Measurements from ENCODE around the gene JMJD7.

JMJD7 gene

DNA sequence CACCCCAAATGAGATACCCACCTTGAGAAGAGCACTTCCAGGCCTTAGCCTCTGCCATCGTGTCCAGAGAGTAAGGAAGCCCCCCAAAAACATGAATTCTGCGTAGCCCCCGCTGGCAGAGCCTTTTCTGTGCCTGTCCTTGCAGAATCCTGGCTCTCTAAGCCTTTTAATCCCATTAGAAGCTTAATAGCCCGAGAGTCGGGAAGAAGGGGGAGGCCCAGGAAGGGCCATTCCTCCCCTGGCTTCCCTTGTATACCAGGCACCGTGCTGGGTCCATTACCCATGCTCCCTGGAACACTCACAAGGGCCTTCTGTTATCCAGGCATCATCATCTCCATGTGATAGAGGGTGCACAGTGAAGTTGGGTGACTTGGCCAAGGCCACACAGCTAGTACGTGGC is 58.8 kb downstream of the JMJD7 start:
- DNase-seq, result no peak

DNA sequence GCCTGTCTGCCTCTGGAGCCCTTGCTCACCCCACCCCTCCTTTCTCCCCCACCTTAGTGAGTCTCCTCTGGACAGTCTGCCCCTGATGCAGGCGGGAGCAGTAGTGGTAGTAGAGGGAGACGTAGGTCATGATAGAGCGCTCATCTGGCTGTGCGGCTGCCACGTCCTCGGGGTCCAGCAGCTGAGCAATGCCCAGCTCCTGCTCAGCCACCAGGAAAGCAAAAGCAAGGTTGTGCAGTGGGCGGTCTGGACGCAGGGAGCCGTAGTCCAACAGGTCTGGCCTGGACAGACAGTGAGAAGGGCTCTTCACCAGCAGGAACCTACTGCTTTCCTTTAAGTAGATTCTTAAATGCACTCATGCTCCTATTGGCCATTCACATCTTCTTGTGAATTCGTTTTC is 59.3 kb downstream of the JMJD7 start:
- DNase-seq, result no peak
